HG03045 (cell line): Measurements from ENCODE around the gene IVD.
"Not testable (repeated sequence)": the region's sequence is repeated elsewhere in the genome, so short reads cannot be mapped to it uniquely, and the experiment has no call there.

Source experiments
- ATAC-seq: cut with Tn5 transposase; IDR thresholded peaks from one replicate; pipeline ENCODE4 v1.9.1; 2021; ENCODE audit warnings: mild to moderate bottlenecking, moderate library complexity; ENCODE audit not compliant: unreplicated experiment

Gene IVD

DNA sequence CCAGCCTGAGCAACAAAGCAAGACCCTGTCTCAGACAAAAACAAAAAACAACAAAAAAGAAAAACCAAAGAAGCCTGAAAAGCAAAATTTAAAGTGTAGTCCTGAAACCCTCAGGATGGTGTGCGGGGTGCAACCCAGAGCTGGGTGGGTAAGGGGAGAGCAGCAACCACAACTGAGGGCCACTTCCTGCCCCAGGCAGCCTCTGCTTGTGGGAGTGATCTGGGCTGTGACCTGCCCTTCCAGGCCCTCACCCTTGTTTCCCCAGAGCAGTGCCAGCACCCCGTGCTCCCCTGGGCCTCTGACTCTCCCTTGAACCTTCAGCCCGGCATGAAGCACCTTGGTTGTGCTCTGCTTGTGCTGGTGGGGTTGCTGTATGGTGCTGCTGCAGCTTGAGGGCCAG is 48.3 kb downstream of the IVD start:
- ATAC-seq, result not testable (repeated sequence)

DNA sequence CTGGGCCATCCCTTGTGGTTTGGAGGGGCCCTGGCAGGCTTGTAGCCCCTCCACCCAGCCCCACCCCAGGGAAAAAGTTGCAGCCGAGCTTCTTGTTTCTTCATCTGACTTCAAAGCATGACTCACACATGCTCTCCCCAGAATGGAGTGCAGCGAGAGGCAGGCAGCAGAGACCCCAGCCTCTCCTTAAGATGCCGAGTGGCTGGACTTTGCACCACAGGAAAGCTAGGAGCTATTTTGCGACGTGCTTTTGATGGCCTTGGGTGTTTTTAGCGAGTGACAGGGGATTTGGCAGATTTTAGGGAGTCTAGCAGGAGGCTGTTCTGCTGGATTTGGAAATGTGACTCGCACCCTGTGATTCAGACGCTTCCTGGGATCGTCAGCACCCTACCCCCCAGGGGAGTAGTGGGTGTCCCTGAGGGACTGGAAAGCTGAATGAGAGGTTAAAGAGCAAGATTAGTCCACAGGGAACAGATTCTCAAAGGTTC is 49.4 kb downstream of the IVD start:
- ATAC-seq, result no peak

DNA sequence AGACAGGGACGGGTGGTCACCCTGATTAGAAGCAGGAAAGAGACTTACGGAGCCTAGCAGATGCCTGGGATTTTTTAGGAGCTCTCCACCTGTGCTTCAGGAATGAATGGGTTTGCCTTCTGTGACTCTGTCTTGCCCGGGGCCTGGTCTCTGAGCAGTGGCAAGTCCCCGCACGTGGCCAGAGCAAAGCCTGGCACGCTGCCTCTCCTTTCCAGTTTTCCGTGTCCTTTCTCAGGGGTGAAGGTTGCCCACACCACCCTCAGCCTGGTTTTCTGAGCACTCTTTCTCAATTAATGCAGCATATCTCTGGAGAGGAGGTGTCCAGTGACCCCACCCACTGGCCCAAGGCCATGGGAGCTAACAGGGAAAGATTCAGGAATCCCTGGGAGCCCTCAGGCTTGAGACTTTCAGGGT is 50.7 kb downstream of the IVD start:
- ATAC-seq, result no peak

DNA sequence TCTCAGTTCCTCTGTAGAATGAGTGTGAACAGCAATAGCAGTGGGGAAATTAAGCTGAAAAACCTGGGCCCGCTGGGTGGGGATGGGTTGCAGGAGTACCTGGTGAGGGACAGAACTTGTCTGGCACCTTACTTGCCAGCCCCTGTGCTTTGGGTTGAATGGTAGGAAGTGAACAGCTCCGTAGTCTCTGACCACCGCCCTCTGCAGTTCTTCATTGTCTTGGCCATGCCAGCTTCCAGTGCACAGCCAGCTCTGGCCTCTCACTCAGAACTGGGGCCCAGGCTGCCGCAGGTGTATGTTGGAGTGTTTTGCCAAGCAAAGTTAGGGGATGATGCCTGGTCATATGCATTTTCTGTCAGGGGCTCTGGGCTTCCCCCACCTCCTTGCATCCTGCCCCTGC is 51.1 kb downstream of the IVD start:
- no peak for ATAC-seq

DNA sequence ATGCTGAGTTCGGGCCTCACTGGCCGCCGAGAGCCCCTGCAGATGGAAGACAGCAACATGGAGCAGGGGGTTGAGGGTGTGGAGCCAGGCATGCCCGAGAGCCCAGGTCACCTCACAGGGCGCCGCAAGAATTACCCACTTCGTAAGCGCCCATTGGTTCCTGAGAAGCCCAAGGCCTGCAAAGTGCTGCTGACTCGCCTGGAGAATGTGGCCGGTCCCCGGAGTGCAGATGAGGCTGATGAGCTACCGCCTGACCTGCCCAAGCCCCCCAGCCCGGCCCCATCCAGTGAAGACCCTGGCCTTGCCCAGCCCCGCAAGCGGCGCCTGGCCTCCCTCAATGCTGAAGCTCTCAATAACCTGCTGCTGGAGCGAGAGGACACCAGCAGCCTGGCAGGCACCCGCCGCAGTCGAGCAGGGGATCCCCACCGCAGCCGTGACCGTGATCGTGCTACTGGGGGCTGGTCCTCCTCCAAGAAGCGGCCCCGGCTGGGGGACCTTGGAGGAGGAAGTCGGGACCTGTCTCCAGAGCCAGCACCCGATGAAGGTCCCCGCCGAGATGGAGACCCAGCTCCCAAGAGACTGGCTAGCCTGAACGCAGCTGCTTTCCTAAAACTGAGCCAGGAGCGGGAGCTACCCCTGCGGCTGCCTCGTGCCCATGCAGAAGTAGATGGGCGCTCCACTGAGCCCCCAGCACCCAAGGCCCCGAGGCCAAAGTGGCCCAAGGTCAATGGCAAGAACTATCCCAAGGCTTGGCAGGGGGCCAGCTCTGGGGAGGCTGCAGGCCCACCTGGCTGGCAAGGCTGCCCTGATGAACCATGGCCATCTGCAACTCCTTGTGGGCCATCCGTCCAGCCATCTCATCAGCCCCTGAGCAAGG is 53.1 kb downstream of the IVD start:
- ATAC-seq, result no peak

DNA sequence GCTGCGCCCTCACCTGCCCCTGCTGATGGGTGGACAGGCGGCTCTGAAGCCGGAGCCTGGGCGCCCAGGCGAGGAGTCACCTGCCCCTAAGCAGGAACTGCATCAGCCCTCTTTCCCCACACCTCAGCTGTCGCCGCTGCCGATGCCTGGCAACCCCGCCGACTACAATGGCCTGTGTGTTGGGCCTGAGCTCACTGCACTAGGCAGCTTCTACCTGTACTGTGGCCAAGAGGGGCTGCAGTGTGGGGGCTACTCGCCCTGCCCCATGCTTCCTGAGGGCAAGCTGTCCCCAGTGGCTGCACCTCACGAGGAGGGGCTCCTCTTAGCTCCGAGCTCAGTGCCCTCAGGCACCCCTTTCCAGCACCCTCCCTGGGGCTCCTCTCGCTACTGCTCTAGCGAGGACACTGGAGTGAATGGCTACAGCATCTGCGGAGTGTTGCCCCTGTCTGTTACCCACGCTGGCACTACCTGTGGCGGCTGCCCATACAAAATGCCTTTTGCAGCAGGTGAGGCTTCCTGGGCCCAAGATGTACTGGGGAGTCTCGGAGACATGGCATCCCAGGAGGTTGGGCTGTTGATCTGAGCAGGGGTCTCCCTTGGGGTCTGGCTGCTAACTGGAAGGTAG is 53.9 kb downstream of the IVD start:
- no peak for ATAC-seq

DNA sequence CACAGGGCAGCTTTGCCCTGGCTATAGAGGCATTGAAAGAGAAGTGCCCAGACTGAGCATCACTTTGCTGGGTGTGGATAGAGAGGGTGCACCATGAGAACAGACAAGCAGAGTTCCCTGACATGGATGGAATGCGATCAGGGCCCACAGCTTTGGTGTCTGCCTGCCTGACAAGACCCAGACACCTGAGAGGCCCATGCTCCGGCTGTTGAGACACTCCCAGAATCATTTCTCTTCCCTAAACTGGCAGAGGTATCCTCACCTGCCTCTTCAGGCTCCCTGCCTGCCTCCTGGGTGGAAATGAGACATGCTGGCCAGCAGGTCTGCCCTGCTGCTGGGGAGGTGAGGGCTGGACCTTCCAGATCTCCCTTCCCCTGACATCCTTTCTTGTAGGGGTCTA is 54.8 kb downstream of the IVD start:
- no peak for ATAC-seq

DNA sequence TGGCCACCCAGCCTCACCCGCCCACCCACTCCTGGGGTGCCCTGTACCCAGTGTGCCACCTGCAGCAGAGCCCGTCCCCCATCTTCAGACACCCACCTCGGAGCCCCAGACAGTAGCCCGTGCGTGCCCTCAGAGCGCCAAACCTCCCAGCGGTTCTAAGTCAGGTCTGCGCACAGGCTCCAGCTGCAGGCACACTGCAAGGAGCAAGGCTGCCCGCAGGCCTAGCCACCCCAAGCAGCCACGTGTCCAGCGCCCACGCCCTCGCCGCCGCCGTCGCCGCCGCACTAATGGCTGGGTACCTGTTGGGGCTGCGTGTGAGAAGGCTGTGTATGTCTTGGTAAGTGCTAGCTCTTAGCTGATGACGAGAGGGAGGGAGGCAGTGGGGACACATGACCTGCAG is 56.4 kb downstream of the IVD start:
- no peak for ATAC-seq

DNA sequence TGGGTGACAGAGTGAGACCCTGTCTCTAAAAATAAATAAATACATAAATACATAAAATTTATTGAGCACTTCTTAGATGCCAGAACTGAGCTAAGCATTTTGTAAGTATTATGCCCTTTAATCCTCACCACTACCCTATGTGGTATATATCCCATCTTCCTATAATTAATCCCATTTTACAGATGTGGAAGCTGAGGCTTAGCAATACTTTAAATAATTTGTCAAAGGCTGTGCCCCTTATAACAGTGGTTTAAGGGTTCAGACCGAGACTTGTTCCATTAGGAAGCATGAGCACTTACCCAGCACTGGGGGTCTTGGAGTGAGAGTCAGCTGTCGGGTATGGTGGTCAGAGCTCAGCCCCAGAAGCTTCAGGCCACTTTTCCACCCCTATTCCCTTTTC is 57.7 kb downstream of the IVD start:
- ATAC-seq, result no peak

DNA sequence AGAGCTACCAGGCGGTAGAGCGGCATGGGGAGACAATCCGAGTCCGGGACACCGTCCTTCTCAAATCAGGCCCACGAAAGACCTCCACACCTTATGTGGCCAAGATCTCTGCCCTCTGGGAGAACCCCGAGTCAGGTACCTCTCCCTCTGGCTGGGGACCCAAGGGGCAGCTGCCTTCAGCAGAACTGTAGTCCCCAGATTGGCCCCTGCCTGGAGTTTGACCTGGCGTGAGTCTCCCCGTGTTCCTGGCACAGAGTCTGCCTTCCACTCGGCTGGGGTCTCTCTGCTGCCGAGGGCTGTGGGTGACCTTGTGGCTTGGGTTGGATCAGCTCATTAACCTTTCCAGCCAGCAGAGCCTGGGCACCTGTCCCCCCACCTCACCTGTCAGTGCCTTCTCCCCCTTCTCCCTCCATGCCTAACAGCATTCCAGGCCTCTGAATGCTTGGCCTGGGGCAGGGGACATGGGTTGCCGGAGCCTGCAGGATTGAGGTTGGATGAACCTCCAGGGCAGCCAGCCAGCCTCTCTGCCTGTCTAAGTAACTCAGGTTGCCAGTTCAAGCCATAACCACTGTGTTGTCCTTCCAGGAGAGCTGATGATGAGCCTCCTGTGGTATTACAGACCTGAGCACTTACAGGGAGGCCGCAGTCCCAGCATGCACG is 58.4 kb downstream of the IVD start:
- ATAC-seq, result no peak

DNA sequence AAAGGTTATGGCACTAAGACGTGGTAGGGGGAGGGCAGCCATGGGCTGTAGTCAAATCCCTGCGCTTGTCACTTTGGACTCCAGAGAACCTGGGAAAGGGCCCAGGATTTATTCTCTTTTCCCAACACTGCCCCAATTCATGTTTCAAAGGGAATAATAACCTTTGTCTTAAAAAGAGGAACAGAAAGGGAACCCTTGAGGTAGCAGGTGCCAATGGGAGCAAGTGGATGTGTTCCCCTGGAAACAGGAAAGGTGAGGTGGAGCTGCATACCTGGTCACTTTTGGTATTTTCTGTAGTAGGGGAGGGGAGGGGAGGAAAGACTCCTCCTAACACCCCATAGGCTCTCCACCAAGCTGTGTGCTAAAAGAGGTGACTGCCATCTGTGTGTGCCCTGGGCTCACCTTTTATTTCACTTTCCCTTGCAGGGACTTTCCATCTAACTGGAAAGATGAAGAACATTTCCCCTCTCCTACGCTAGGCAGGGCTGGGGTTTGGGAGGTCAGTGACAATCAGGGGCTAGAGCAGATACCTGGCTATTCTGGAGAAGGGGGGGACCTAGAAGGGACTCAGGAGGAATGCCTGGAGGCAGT is 59.1 kb downstream of the IVD start:
- no peak for ATAC-seq

DNA sequence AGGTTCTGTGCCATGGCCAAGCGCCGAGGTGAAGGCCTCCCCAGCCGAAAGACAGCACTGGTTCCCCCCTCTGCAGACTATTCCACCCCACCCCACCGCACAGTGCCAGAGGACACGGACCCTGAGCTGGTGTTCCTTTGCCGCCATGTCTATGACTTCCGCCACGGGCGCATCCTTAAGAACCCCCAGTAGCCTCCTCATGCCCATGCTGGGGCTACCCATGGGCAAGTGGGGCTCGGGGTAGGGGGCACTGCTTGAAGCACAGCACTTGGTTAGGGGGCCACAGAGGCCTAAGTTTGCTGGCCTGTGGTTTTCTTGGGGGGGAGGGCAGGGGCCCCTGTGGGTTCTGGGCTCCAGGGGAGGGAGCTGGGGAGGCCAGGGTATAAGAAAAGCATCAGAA is 60.3 kb downstream of the IVD start:
- ATAC-seq, result no peak

DNA sequence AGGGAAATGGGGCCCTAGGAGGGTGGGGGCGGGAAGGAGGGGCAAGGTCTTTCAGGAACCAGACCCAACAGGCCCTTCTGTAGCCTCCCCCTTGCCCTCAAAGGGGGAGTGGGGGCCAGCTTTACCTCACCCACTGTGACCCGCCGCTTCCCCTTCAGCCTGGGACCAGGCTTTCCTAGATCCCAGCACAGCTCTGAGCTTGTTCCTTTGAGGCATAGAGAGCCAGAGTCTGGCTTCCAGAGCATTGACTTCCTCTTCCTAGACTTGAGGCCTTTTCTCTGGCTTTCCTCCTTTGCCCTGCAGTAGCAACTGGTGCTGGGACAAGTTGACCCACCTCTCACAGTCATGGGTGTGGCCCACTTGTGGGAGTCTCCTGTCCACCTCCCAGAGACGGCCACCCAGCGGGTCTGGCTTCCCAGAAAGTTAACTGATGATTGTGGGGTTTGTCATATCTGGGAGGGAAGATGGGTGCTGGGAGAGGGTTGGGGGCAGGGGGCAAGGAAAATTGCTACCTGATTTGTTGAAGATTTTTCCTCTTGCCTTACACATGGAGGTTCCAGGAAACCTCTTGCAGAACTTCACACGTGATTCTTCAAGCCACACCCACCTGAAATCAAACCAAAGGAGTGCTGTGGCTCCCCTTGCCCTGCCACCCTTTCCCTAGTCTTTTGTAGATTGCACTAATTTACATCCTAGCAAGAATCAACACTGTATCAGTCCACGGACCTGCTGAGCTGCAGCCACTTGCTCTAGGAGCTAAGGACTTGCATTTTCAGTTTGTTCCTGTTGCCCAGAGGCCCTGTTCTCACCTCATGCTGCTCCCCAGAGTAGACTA is 61.0 kb downstream of the IVD start:
- no peak for ATAC-seq

DNA sequence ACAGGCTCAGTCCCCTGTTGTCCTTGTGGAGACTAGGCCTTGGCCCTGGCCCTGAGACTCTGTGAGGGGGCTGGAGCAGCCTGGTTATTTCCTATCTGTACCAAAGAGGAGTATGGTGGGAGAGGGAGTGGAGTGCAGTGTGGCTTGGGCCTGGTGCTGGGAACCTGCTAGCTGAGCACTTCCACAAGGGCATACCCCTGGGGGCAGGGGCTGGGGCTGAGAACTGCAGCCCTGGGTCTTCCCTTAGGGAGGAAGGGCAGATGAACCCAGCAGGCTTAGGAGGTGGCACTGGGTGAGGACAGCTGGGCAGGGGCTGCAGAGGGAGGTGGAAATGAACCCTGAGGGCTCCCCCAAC is 61.6 kb downstream of the IVD start:
- no peak for ATAC-seq

DNA sequence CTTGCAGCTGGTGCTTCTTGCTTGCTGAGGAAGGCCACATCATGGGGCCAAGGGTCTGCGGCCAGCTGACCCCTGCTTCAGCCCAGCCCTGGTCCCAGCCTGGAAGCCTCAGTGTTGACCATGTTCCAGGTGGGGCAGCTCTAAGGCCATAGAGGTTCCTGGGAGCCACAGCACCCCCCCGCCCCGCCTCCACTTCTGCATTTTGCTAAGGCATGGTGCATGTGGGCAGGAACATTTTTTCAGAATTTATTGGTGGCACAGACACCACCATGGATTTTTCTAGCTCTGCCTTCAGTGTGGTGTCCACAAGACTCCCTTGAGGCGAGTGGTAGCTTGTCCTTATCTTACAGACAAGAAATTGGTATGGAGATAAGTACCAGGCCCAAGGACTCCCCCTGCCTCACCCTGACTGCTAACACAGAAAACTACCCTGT is 63.3 kb downstream of the IVD start:
- no peak for ATAC-seq

DNA sequence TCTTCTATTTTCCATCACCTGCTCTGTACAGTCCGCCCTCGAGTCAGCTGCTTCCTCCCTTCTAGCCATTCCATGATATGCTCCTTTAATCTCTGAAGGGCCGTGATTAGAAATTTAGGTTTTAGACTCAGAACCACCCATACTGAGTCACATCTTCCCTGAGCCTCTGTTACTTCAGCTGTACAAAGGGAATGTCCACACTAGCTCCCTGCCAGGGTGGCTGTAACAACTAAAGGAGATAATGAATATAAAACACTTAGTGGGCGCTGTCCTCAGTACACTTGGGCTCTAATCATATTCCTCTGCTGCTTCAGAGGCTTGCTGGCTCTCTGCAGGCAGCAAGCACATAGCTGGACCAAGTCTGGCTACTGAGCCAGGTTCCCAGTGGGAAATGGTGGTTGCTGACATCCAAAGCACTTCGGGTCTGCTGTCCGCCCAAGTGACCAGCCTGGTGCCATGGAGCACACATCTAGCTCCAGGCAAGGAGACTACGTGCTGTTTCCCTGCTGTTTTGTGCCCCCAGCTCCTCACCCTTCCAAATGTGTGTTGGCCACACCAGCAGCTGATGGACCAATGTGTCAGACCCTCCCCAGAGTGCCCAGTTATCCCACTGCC is 64.3 kb downstream of the IVD start:
- ATAC-seq, result no peak

DNA sequence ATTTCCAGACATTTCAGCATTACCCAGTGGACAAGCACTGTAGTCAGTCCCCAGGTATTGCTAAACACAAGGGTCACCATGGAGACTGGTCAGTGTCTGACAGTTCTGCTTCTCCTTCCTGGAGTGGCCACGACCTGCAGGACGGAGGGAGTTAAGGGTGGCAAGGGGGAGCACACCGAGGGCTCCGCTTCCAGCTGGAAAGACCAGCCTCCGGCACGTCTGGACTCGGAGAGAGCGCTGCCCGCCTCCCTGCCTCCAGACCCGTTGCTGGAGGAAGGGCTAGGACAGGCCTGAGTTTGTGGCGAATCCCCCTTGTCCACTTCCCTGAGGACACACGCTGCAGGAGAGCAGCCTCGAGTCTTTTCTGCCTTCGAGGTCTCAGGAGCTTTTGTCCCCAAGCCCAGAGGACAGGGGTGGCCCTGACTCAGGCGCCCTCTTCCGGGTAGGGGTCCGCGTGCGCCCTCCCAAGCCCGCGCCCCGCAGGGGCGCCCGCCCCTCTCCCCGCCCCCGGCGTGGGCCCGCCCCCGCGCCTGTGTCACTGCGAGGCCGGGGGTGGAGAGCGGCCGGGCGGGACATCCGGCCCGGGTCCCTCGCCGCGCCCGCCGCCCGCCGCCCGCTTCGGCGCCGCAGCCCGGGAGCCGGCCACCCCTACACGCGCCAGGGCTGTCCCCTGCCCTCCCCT is 65.0 kb downstream of the IVD start, which contains the start of gene CHST14:
CHST14 (plus strand) TSS at position 562 of the 682 bp plus-strand sequence. CDS start 230 bp downstream, outside the sequence.
- ATAC-seq, result peak; percentile 74
